Muscle layer of duodenum (tissue), 2 donors: ENCODE measurements around the gene PKMYT1.

Experiments
- H3K27ac ChIP-seq: one replicate; pipeline ENCODE4 v1.7.0; 2013; ENCODE audit warnings: mild to moderate bottlenecking, low read length
- H3K27me3 ChIP-seq: one replicate; pipeline ENCODE4 v1.7.0; 2013; ENCODE audit warnings: low read depth, mild to moderate bottlenecking, control low read depth, low read length
- H3K36me3 ChIP-seq, 2 donors: one replicate each; pipeline ENCODE4 v1.7.0; 2013; ENCODE audit warnings: low read length in 2 of 2, control low read depth in 1 of 2, mild to moderate bottlenecking in 1 of 2; ENCODE audit not compliant: insufficient read depth in 2 of 2, control insufficient read depth in 1 of 2
- H3K4me1 ChIP-seq, 2 donors: one replicate each; pipeline ENCODE4 v1.7.0; 2013; ENCODE audit warnings: low read length in 2 of 2, mild to moderate bottlenecking in 2 of 2, control low read depth in 1 of 2, moderate library complexity in 1 of 2; ENCODE audit not compliant: insufficient read depth in 2 of 2, control insufficient read depth in 1 of 2
- H3K4me3 ChIP-seq, 2 donors: one replicate each; pipeline ENCODE4 v1.7.0; 2013; ENCODE audit warnings: low read length in 2 of 2, low read depth in 1 of 2, mild to moderate bottlenecking in 1 of 2
- H3K9me3 ChIP-seq, 2 donors: one replicate each; pipeline ENCODE4 v1.7.0; 2013; ENCODE audit warnings: low read length in 2 of 2, control low read depth in 1 of 2, mild to moderate bottlenecking in 1 of 2; ENCODE audit not compliant: control insufficient read depth in 1 of 2
- donor health status: healthy.

The PKMYT1 gene

GRCh38 chr16:2980227-2981176, at the start of gene PKMYT1:
TSS of gene PKMYT1 (minus strand) at chr16:2980446. CDS start at chr16:2979657, 789 bp downstream.
- H3K27me3 ChIP-seq = peaks cover 5% of the 10 kb centered on the region
- peaks cover 0 to 24% of the 10 kb centered on the region in 2 donors for H3K4me1 ChIP-seq
- no peaks in the 10 kb centered on the region for H3K9me3 ChIP-seq
- H3K4me3 ChIP-seq = peak within 1 kb of the TSS; percentile 70 to 81
- peak within 1 kb of the TSS; percentile 45 for H3K27ac ChIP-seq
- H3K36me3 ChIP-seq = no peaks in the 10 kb centered on the region

- H3K4me1 ChIP-seq = peaks cover 0 to 16% of the 10 kb centered on the region in 2 donors
- peaks cover 12 to 14% of the 10 kb centered on the region in 2 donors for H3K36me3 ChIP-seq
- H3K9me3 ChIP-seq = no peaks in the 10 kb centered on the region
- no peak overlapping the region for H3K27ac ChIP-seq
- peak overlapping the region in 1 of 2 donors; percentile 38 for H3K4me3 ChIP-seq
- H3K27me3 ChIP-seq = peaks cover 21% of the 10 kb centered on the region
Observed at GRCh38 chr16:3029491-3030221, 49.4 kb upstream of the PKMYT1 start.

DNA sequence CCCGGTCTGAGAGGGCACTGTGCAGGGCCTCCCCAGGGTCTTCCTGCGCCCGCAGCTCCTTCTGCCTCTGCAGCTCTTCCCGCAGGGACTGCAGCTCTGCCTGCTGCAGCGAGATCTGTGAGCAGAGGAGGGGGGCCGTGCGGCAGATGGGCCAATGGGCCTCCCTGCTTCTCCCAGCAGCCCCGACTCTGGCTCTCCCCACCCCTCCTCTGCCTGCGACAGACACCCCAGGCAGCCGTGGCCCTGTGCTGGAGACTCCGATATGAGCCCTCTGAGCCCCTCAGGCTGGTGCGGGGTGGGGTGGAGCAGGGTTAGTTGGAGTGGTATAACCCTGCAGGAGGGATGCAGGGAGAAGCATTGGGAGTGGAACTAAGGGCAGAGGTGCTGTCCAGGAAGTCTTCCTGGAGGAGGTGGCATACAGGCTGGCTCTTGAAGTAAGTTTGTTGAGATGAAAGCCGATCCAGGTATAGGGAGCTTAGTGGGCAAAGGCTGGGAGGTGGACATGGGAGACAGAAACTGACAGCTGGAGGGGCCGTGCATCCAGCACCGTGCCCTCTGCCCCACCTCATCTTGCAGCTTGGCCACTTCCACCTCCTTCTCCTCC, 48.6 kb upstream of the PKMYT1 start:
- H3K4me1 ChIP-seq = peaks cover 0 to 16% of the 10 kb centered on the region in 2 donors
- no peak overlapping the region for H3K4me3 ChIP-seq
- H3K36me3 ChIP-seq = peaks cover 12 to 14% of the 10 kb centered on the region in 2 donors
- peaks cover 21% of the 10 kb centered on the region for H3K27me3 ChIP-seq
- H3K9me3 ChIP-seq = no peaks in the 10 kb centered on the region
- H3K27ac ChIP-seq = no peak overlapping the region

- H3K4me1 ChIP-seq = peaks cover 2 to 22% of the 10 kb centered on the region in 2 donors
- H3K36me3 ChIP-seq = peaks cover 12 to 14% of the 10 kb centered on the region in 2 donors
- H3K9me3 ChIP-seq = no peaks in the 10 kb centered on the region
- H3K27me3 ChIP-seq = peaks cover 21% of the 10 kb centered on the region
- no peak overlapping the region for H3K4me3 ChIP-seq
- H3K27ac ChIP-seq = no peak overlapping the region
Observed at GRCh38 chr16:3027983-3028715, 47.9 kb upstream of the PKMYT1 start.

DNA sequence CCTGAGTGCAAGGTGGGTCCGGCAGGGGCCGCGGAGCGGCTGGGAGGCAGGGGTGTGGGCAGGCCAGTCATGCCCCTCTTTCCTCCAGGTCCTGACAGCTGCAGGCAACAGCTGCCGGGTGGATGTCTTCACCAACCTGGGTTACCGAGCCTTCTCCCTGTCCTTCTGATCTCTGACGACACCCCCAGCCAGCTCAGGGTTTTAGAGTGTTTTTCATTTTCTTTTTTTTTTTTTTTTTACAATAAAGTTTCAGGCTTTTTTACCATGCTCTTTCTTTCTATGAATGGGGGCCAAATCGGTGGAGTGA, 47.2 kb upstream of the PKMYT1 start:
- Histone ChIP-seq H3K4me3 (no peak overlapping the region), H3K36me3 (peaks cover 12 to 19% of the 10 kb centered on the region in 2 donors), H3K27me3 (peaks cover 21% of the 10 kb centered on the region), H3K9me3 (no peaks in the 10 kb centered on the region), H3K4me1 (peaks cover 9 to 29% of the 10 kb centered on the region in 2 donors), H3K27ac (no peak overlapping the region)

- H3K4me3 ChIP-seq = no peak overlapping the region
- H3K9me3 ChIP-seq = no peaks in the 10 kb centered on the region
- H3K4me1 ChIP-seq = peaks cover 15 to 34% of the 10 kb centered on the region in 2 donors
- H3K36me3 ChIP-seq = peaks cover 12 to 23% of the 10 kb centered on the region in 2 donors
- no peak overlapping the region for H3K27ac ChIP-seq
- peaks cover 21% of the 10 kb centered on the region for H3K27me3 ChIP-seq
Observed at GRCh38 chr16:3026609-3027488, 46.6 kb upstream of the PKMYT1 start.

GRCh38 chr16:3026003-3026378, 45.7 kb upstream of the PKMYT1 start:
- Histone ChIP-seq H3K36me3 (peaks cover 15 to 31% of the 10 kb centered on the region in 2 donors), H3K27ac (no peak overlapping the region), H3K4me1 (peaks cover 15 to 39% of the 10 kb centered on the region in 2 donors)

GRCh38 chr16:3025032-3026002, 45.1 kb upstream of the PKMYT1 start:
- no peak overlapping the region for H3K4me3 ChIP-seq
- H3K4me1 ChIP-seq = peaks cover 15 to 39% of the 10 kb centered on the region in 2 donors

More at GRCh38 chr16:3026003-3026378, 45.7 kb upstream of the PKMYT1 start:
- H3K9me3 ChIP-seq = no peaks in the 10 kb centered on the region
- H3K4me3 ChIP-seq = no peak overlapping the region
- peaks cover 21% of the 10 kb centered on the region for H3K27me3 ChIP-seq

GRCh38 chr16:3023669-3024478, 43.6 kb upstream of the PKMYT1 start, which contains the start of the genes HCFC1R1 and THOC6:
TSS of gene HCFC1R1 (minus strand) at chr16:3023942. CDS start at chr16:3023941, 1 bp downstream.
TSS of gene THOC6 (plus strand) at chr16:3024035. CDS start at chr16:3024327, 292 bp downstream.
- H3K27ac ChIP-seq = peak within 1 kb of the TSS; percentile 95
- H3K4me1 ChIP-seq = peaks cover 15 to 36% of the 10 kb centered on the region in 2 donors

More at GRCh38 chr16:3025032-3026002, 45.1 kb upstream of the PKMYT1 start:
- Histone ChIP-seq H3K36me3 (peaks cover 15 to 36% of the 10 kb centered on the region in 2 donors), H3K27ac (no peak overlapping the region), H3K27me3 (peaks cover 15% of the 10 kb centered on the region), H3K9me3 (no peaks in the 10 kb centered on the region)

More at GRCh38 chr16:3023669-3024478, 43.6 kb upstream of the PKMYT1 start, which contains the start of the genes HCFC1R1 and THOC6:
- Histone ChIP-seq H3K9me3 (no peaks in the 10 kb centered on the region), H3K4me3 (peak within 1 kb of the TSS; percentile 69 to 81), H3K27me3 (peaks cover 2% of the 10 kb centered on the region), H3K36me3 (peaks cover 15 to 38% of the 10 kb centered on the region in 2 donors)
